Astrocyte of the spinal cord (primary cell): ENCODE data around the gene TELO2.
"Not testable (repeated sequence)": the region's sequence is repeated elsewhere in the genome, so short reads cannot be mapped to it uniquely, and the experiment has no call there.

ENCODE experiments used
- DNase-seq: peaks from one replicate; pipeline ENCODE4 v3.0.0; 2011; ENCODE audit warnings: low read depth, low spot score
- H3K4me3 ChIP-seq: 2 replicates; pipeline ENCODE4 v1.5.1; 2011; ENCODE audit warnings: low read depth, mild to moderate bottlenecking, low read length, moderate library complexity
- CTCF ChIP-seq: IDR thresholded peaks from 2 replicates; pipeline ENCODE4 v1.5.1; 2012; ENCODE audit warnings: low read depth, mild to moderate bottlenecking, low read length, inconsistent platforms
- in situ Hi-C: cut with HindIII; loops from 2 replicates; pipeline ENCODE4 v1.10.0; 2017; ENCODE audit warnings: low sequenced_read_pairs

Gene TELO2

GRCh38 chr16:1475552-1476114, 17.5 kb upstream of the TELO2 start:
- no peak for DNase-seq
- in situ Hi-C loops: no loop called here
- no peak for TF ChIP-seq CTCF
- H3K4me3 ChIP-seq: peak overlapping the region; percentile 71

DNA sequence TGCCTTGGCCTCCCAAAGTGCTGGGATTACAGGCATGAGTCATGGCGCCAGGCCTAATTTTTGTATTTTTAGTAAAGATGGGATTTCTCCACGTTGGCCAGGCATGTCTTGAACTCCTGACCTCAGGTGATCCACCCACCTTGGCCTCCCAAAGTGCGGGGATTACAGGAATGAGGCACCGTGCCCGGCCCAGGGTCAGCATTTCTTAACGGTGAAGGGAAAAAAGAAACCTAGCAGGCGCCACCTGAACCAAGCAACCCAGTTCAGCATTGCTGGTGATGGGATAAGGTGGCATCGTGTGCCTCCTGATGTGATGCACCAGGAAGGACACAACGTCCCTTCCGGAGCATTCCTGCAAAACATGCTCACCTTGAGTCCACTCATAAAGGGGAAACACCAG, 16.1 kb upstream of the TELO2 start:
- H3K4me3 ChIP-seq: no peak overlapping the region
- DNase-seq: no peak
- no peak for TF ChIP-seq CTCF
- in situ Hi-C loops: no loop called here

DNA sequence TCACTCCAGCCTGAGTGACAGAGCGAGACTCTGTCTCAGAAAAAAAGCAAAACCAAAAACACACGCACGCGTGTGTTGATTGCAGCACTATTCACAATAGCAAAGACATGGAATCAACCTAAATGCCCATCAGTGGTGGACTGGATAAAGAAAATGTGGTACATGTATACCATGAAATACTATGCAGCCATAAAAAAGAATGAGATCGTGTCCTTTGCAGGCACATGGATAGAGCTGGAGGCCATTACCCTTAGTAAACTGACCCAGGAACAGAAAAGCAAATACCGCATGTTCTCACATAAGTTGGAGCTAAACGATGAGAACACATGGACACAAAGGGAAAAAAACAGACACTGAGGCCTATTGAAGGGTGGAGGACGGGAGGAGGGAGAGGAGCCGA, 14.2 kb upstream of the TELO2 start:
- DNase-seq, H3K4me3 ChIP-seq, in situ Hi-C loops: not testable (repeated sequence)

- no peak overlapping the region for H3K4me3 ChIP-seq
- TF ChIP-seq CTCF: no peak
- DNase-seq: peak; percentile 16
- in situ Hi-C loops: no loop called here
These were observed 11.0 kb upstream of the TELO2 start for GRCh38 chr16:1481906-1482835.

GRCh38 chr16:1485847-1486496, 7.2 kb upstream of the TELO2 start:
- in situ Hi-C loops: no loop called here
- H3K4me3 ChIP-seq: no peak overlapping the region
- no peak for TF ChIP-seq CTCF
- no peak for DNase-seq

GRCh38 chr16:1486551-1487390, 6.4 kb upstream of the TELO2 start:
- in situ Hi-C loops: no loop called here
- H3K4me3 ChIP-seq: no peak overlapping the region
- TF ChIP-seq CTCF: no peak
- no peak for DNase-seq
